ENCODE measurements around the gene RNF149.

DNA sequence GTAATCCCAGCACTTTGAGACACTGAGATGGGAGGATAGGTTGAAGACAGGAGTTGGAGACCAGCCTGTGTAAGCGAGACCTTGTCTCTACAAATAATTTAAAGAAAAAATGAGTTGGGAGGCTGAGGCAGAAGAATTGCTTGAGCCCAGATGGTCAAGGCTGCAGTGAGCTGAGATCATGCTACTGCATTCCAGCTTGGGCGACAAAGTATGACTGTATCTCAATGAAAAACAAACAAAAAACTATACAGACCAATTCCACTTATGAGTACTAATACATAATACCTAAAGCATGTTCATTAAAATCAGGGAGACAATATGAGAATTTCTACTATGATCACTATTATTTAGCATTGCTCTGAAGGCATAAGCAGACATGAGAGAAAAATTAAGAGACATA lies 12.6 kb downstream of the RNF149 start:
- TF ChIP-seq, protein P1, sequence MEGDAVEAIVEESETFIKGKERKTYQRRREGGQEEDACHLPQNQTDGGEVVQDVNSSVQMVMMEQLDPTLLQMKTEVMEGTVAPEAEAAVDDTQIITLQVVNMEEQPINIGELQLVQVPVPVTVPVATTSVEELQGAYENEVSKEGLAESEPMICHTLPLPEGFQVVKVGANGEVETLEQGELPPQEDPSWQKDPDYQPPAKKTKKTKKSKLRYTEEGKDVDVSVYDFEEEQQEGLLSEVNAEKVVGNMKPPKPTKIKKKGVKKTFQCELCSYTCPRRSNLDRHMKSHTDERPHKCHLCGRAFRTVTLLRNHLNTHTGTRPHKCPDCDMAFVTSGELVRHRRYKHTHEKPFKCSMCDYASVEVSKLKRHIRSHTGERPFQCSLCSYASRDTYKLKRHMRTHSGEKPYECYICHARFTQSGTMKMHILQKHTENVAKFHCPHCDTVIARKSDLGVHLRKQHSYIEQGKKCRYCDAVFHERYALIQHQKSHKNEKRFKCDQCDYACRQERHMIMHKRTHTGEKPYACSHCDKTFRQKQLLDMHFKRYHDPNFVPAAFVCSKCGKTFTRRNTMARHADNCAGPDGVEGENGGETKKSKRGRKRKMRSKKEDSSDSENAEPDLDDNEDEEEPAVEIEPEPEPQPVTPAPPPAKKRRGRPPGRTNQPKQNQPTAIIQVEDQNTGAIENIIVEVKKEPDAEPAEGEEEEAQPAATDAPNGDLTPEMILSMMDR (IDR thresholded peaks at IDR 0.05) = no peak
- TF ChIP-seq POLR2A (IDR thresholded peaks at IDR 0.05) (no peak), POLR2AphosphoS5 (IDR thresholded peaks at IDR 0.05) (no peak)
